Pulmonary artery endothelial cell (primary cell): ENCODE data around the gene PCBP3. TPM values are rescaled to one million over a fixed set of nuclear protein-coding genes. Genes with fewer than 3 reads are reported as not detected.
"Not testable (repeated sequence)": the region's sequence is repeated elsewhere in the genome, so short reads cannot be mapped to it uniquely, and the experiment has no call there.

Experiments used
- DNase-seq: peaks from one replicate; pipeline ENCODE4 v3.0.0-alpha.2; 2011; ENCODE audit warnings: low read depth, low spot score
- total RNA-seq: library from RNA; depleted of rRNA; stranded (reverse); fragments of >200 nt; gene quantifications from 2 replicates; pipeline ENCODE4 v1.2.3, GENCODE V29; 2014

Gene PCBP3
- total RNA-seq, 1 donor from 2014 or later, result 0.13 TPM

DNA sequence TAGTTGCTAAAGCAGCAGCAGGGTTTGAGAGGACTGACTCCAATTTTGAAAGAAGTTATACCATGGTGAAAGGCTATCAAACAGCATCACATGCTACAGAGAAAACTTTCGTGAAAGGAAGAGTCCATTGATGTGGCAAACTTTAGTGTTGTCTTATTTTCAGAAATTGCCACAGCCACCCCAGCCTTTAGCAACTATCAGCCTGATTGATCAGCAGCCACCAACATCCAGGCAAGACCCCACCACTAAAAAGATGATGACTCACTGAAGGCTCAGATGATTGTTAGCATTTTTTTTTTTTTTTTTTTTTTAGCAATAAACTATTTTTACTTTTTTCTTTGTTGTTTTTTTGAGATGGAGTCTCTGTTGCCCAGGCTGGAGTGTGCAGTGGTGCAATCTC, 35.3 kb downstream of the PCBP3 start:
- not testable (repeated sequence) for DNase-seq

DNA sequence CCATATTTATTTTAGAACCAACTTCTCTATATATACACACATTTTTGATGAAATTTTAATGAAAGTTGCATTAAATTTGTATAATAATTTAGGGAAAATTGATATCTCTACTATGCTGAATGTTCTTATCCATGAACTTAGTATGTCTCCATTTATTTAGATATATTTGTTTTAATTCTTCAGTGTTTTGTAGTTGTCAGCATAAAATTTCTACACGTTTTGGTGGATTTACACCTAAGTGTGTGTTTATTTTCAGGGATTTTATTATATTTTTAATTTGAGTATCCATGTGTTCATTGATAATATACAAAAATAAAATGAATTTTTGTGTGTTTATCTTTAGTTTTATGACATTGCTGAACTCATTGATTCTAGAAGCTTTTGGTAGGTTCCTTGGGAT, 36.7 kb downstream of the PCBP3 start:
- no peak for DNase-seq

DNA sequence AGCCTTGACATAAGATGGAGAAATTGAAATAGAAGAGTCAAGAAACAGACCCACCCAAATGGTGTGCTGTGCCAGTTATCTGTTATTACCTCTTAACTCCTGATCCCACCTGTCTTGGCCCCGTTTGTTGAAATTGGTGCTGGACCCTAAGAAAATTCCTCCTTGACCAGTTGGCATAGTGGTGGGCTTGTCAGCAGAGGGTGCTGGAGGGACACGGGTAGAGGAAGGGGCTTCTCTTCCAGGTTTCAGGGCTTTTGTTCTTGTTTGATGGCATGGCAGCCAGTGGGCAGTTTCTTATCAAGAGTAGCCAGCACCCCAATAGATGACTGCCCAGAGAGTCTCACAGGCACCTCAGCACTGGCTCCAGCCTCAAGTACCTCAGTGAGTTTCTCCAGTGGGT, 51.6 kb downstream of the PCBP3 start:
- DNase-seq, result no peak

DNA sequence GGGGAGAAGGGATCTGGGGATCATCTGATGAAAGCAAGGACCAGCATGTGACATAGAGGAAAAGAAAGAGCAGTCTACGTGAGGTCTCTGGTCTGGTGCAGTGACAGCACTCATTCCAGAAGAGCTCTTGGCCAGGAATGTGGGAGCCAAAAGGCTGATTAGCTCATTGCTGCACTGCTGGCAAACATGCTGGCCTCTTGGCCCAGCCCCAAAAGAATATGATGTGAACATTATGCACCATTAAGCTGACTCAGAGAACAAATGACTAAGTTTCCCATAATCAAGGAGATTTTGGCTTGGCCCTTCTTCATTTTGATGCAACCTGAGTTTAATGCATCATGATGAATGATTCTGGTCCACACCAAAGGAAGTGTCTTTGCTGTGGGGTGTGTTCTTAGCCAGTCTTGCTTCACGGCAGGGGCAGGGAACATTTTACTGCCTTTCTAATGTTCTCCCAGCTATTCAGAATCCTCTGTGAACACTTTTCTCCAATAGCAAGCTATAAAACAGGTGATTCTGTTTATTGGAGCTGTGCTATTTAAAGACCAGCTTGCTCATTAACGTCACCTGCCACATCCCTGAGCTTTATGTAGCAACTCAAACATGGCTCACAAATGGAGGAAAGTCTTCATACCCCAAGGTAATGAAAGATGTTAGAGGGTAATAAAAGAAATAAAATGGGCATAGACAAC, 55.1 kb downstream of the PCBP3 start:
- peak; percentile 3 for DNase-seq

DNA sequence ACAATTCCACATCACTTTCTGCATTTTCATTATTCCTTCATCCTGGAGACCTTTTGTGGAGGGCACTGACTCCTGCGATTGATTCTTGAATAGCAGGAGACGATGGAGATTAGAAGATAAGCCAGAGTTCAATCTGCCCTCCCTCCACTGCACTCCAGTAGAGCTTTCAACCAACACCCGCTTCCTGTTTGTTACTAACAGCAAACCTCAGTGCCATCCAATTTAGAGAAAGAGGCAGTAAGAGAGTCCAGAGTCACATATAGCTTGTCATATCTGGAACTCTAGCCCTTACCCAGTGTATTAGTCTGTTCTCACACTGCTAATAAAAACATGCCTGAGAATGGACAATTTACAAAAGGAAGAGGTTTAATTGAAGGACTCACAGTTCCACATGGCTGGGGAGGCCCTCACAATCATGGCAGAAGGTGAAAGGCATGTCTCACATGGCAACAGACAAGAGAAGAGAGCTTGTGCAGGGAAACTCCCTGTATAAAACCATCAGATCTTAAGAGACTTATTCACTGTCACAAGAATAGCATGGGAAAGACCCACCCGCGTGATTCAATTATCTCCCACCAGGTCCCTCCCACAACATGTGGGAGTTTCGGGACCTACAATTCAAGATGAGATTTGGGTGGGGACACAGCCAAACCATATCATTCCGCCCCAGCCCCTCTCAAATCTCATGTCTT, 55.9 kb downstream of the PCBP3 start:
- DNase-seq, result no peak

DNA sequence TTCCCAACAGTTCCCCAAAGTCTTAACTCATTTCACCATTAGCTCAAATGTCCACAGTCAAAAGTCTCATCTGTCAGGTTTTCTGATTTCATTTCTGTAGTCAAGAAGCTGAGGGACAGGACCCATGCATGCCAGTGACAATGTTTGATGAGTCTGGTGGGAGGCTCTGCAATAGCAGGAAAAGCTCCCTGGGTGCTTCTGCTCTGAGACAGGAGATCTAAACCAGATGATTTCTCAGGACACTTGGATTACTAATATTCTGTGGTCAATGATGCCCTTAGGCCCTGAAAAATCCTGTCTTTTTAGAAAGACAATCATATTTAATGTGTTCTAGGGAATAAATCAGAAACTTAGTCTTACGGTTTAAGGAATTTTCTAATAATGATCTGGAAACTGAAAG, 56.4 kb downstream of the PCBP3 start:
- DNase-seq, result no peak

DNA sequence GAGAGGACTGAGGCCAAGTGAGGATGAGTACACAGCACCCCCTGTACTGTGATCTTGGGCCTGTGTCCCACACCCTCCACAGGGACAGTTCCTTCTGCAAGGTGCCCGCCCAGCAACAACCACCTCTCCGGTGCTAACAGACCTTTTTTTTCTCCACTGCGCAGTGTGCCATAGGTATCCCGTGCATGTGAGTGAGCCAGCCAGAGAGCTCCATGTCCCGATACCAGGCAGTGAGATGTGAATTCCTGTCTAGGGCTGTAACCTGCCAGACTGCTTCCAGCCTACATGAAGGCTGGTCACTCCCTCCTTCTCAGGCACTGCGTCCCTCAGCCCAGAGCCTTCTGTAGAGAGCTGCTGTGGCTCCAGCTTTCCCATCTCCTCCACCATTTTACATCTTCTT, 56.9 kb downstream of the PCBP3 start:
- DNase-seq, result no peak

DNA sequence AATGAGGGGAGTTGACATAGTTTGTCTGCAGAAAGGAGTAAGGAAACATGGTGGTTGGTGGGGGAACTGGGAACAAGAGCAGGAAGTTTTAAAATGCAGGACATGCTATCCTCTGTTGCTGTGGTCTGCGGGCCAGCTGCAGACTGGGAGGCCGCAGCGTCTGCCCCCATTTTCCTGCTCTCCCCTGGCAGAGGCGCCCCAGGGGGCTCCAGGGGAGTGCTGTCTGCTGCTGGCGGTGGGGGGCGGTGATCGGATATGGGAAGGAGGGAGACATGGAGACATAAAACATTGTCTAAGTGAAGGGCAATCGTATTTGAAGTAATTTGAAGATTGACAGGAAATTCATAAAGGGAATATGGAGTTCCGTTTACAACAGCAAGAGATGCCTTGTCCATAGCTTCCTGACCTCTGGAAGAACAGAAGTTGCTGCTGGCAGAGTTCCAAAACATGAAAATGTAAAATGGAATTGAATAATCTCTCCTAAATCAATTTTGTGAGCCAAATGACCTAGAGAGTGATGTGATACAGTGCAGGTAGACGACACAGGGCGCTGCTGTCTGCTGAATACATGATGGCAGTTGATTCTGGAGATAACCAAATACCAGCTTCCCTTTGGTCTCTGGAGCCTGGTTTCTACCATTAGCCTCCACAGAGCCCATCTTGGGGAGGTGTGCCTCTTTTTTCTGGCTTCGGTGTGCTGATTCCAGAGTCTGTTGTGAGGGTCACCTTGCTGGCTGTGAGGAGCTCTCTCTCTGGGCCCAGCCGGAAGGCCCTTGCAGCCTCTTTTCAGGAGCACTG, 61.0 kb downstream of the PCBP3 start:
- DNase-seq, result no peak

DNA sequence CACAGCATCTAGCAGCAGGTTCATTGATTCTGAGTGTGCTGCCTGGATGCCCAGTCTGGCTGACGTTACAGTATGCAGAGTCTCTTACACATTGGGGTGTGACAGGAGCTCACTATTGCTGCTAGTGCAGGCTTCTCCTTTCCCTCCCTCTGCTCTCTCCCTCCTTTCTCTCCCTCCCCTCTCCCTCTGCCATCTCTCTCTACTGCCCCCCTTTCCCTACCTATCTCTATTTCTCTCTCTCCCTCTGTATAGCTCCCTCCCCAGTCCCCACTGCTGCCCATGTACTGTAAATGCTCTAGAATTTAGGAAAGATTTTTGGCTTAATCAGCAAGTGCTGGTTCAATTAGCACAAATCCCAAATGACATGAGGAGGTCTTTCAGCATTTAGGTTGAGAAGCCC, 62.8 kb downstream of the PCBP3 start:
- DNase-seq, result no peak

DNA sequence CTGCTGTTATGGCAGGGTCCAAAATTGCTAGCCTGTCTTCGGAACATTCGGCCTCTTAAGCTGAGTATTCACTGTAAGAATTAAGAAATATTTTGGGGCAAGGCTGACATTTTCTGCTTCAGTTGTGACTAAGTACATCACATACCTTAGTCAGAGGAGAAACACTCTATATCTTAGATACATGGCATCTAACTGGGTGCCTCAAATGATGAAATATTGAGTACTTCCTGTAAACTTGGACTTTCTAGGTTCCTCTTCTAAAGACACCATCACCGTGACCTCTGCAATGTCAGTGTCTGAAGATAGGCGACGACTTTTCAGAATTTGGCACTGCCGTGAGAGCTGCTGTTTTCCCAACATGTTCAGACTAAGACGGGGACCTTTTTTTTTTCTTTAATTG, 65.6 kb downstream of the PCBP3 start:
- DNase-seq, result no peak

DNA sequence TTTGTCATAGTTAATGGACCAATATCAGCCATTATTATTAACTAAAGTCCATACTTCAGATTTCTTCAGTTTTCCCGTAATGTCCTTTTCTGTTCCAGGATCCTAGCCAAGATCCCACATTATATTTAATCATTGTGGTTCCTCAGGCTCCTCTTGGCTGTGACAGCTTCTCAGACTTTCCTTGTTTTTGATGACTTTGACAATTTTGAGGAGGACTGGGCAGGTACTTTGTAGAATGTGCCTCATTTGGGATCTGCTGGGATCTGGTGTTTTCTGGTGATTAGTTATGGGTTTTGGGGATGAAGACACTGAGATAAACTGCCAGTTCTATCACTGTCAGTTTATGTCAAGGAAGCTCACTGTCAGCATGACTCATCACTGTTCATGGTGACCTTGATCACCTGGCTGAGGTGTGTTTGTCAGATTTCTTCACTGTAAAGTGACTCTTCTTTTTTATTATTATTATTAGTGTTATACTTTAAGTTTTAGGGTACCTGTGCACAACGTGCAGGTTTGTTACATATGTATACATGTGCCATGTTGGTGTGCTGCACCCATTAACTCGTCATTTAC, 66.3 kb downstream of the PCBP3 start:
- DNase-seq, result no peak

DNA sequence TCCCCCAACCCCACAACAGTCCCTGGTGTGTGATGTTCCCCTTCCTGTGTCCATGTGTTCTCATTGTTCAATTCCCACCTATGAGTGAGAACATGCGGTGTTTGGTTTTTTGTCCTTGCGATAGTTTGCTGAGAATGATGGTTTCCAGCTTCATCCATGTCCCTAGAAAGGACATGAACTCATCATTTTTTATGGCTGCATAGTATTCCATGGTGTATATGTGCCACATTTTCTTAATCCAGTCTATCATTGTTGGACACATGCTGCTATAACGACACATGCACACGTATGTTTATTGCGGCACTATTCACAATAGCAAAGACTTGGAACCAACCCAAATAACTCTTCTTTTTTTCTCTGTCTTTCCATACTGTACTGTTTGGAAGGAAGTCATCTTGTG, 66.8 kb downstream of the PCBP3 start:
- not testable (repeated sequence) for DNase-seq

DNA sequence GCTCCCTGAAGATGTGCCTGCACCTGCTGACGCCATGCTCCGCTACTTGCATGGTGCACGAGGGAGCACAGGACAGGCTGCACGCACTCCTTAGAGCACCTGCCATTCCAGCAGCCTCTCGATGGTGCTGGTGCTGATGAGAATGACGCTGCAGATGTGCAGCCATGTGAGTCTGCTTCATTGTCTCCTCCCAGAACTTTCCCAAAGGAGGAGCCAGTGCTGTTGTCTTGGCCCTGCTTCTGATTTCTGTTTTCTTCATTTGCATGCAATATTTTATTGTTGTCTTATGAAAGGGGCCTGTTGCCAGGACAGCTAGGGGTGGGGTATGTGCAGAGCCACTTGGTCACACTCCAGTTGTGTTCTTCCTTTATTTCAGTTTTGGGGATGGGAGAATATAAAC, 70.1 kb downstream of the PCBP3 start:
- no peak for DNase-seq

DNA sequence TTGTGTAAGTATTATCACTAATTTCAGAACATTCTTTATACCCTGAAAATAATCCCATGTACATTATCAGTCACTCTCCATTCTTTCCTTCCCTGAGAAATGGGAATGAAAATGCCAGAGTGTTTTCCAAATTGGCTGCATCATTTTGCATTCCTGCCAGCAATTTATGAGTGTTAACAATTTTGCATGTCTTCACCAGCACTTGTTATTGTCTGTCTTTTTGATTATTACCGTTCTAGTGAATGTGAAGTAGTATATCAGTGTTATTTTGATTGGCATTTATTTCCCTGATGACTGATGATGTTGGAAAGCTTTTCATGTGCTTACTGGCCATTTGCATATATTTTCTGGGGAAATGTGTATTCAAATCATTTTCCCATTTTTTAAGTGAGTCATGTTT, 71.9 kb downstream of the PCBP3 start:
- no peak for DNase-seq

DNA sequence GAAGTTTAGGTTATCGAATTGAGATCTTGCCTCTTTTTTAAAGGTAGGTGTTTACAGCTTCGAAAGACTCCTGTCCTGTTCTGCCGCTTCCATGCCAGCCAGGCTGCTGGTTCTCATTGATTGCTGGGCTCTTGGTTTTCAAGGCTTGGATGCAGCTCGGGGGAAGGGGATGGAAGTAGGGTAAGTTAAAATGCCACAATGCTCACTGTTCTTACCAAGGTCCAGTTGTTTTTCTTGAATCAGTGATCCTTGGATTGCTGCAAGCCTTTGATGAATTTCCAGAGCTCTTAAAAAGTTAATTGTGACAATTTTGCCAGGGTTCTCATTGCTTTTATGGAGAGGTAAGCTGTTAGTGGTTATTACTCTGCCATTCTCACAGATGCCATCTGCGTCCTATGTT, 74.9 kb downstream of the PCBP3 start:
- no peak for DNase-seq

DNA sequence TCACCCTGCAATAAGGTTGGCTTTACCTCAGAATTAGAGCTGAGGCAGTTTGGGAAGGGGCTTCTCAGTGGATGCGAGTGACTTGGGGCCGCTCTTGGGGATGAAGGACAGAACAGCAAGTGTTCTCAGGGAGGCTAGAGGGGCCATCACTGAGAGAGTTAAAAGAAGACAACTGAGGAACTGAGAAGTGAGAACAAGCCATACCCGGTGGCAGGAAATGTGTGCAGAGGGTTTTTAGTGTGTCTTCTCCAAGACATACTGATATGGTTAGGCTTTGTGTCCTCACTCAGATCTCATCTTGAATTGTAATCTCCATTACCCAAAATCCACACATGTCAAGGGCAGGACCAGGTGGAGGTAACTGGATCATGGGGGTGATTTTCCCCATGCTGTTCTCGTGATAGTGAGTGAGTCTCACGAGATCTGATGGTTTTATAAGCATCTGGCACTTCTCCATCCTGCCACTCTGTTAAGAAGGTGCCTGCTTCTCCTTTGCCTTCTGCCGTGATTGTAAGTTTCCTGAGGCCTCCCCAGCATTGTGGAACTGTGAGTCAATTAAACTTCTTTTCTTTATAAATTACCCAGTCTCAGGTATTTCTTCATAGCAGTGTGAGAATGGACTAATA, 75.8 kb downstream of the PCBP3 start:
- DNase-seq, result no peak

DNA sequence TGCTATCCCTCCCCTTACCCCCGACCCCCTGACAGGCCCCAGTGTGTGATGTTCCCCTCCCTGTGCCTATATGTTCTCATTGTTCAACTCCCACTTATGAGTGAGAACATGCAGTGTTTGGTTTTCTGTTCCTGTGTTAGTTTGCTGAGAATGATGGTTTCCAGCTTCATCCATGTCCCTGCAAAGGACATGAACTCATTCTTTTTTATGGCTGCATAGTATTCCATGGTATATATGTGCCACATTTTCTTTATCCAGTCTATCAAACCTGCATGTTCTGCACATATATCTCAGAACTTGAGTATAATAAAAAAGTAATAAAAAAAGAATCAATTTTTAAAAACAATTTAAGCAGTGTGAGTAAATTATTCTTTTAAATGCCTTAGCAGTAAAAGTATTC, 76.7 kb downstream of the PCBP3 start:
- not testable (repeated sequence) for DNase-seq

DNA sequence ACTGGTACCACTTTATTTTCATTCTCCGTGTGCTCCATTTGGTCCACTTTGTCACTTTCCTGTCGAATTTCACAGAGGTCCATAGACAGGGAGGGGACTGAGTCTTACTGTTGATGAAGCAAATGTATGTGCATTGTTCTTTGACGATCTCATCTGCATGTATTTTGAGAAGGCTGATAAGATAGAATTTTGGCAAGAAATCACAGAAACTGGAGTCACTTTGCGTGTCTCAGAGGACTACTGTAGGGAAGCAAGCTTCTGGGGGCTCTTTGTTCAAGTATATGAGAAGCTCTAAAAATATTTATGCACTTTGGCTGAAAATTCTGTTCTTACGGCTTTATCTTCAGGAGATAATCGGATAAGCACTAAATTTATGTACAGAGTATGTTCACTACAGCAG, 78.1 kb downstream of the PCBP3 start:
- no peak for DNase-seq

DNA sequence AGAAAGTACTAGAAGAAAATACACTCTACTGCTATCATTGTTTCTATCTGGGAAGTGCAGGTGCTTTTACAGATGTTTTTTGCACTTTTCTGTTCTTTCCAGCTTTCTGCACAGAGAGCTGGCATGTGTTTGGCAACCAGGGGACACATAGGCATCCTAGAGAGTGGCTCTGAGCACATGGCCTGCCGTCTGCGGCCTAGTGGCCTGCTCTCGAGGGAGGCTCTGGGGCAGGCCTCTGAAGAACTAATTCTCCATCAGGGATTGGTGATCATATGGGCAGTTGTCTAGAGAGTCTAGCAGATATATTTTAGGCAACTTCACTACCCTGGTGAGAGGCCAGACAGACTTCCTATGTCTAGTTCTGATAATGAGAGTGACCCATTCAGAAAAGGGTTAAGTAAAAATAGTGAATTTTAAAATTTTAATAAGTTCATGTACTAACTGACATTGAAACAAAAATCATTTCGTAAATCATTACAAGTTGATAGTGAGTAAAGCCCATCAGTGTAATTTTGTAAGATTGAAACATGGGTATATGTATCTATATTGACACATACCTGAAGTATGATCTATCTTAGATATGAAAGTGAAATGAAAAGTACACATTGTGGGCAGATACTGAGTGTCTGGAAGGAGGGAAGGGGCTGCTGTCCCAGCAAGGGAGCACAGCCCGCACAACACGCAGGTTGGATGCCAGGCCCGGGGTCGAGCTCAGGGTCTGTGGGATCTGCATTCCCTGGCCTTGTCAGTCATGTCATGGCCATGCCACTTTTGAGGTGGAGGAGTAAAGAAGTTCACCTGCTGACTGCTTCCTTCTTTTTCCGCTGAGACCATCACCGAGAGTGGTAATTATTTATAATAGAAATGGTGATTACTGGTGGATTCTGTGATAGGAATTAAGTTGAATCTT, 79.8 kb downstream of the PCBP3 start:
- no peak for DNase-seq

DNA sequence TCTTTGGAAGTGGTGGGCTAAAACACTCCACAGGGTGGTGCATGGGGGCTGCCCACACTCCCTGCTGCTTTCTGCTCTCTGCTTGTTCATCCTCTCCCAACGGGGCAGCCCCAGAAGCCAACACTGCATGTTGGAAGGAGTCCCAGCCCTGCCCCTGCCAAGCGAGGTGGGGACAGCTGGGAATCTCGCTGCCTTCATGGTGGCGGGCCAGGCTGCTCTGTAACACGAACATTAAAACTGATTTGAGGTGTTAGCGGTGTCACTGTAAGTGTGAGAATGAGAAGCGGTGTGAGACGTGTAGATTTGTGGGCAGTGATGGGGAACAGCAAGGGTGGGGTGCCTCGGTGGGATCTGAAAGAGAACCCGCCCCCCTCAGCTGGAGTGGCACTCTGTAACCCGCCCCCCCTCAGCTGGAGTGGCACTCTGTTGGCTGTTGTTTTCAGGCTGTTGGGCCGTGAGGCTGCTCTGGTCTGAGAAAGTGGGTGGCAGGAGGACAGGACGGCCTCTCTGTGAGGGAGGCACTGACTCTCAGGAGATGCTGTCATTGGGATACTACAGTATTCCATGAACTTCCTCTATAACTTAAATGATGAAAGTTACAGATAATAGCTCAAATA, 80.9 kb downstream of the PCBP3 start:
- DNase-seq, result no peak
